ENCODE results near the gene DYNLT2.

DNA sequence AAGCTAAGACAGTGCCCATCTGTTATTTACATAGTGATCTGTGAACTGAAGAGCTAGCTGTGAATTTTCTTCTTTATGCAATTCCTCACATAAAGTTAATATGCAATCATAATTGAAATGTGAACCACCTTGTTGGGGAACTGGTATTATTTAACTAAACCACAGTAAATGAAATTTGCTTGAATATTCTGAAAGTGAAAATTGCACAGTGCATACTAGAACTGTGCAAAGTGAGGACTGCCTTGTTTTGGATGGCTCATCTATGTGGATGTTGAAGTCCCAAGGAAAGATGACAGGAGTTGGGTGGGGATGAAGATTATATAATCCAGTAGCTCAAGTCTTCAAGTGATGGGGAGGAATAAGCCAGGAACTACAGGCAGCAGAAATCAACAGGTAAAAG lies 21.4 kb downstream of the DYNLT2 start:
- TF ChIP-seq GABPA (IDR thresholded peaks at IDR 0.05; ENCODE audit: low read depth, low read length) (no peak), GABPA (CRISPR knock-in tag; IDR thresholded peaks at IDR 0.05; ENCODE audit: low read depth) (no peak), FOXA1 (IDR thresholded peaks at IDR 0.05) (no peak), FOXA1 (CRISPR knock-in tag; IDR thresholded peaks at IDR 0.05) (no peak), EHMT2 (IDR thresholded peaks at IDR 0.05; ENCODE audit: borderline replicate concordance, low read depth, low read length) (no peak), HCFC1 (IDR thresholded peaks at IDR 0.05; ENCODE audit: low read depth, low read length) (no peak), SP140L (CRISPR knock-in tag; IDR thresholded peaks at IDR 0.05; ENCODE audit: borderline replicate concordance) (no peak), POLR2A (IDR thresholded peaks at IDR 0.05; ENCODE audit: insufficient read depth in 1 of 2, low read depth in 2 of 2, low read length in 2 of 2) (no peak), ZZZ3 (CRISPR knock-in tag; IDR thresholded peaks at IDR 0.05; ENCODE audit: borderline replicate concordance) (no peak)
- TF ChIP-seq, protein P1, sequence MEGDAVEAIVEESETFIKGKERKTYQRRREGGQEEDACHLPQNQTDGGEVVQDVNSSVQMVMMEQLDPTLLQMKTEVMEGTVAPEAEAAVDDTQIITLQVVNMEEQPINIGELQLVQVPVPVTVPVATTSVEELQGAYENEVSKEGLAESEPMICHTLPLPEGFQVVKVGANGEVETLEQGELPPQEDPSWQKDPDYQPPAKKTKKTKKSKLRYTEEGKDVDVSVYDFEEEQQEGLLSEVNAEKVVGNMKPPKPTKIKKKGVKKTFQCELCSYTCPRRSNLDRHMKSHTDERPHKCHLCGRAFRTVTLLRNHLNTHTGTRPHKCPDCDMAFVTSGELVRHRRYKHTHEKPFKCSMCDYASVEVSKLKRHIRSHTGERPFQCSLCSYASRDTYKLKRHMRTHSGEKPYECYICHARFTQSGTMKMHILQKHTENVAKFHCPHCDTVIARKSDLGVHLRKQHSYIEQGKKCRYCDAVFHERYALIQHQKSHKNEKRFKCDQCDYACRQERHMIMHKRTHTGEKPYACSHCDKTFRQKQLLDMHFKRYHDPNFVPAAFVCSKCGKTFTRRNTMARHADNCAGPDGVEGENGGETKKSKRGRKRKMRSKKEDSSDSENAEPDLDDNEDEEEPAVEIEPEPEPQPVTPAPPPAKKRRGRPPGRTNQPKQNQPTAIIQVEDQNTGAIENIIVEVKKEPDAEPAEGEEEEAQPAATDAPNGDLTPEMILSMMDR (CRISPR knock-in tag; IDR thresholded peaks at IDR 0.05), result no peak
- TF ChIP-seq, protein P2, sequence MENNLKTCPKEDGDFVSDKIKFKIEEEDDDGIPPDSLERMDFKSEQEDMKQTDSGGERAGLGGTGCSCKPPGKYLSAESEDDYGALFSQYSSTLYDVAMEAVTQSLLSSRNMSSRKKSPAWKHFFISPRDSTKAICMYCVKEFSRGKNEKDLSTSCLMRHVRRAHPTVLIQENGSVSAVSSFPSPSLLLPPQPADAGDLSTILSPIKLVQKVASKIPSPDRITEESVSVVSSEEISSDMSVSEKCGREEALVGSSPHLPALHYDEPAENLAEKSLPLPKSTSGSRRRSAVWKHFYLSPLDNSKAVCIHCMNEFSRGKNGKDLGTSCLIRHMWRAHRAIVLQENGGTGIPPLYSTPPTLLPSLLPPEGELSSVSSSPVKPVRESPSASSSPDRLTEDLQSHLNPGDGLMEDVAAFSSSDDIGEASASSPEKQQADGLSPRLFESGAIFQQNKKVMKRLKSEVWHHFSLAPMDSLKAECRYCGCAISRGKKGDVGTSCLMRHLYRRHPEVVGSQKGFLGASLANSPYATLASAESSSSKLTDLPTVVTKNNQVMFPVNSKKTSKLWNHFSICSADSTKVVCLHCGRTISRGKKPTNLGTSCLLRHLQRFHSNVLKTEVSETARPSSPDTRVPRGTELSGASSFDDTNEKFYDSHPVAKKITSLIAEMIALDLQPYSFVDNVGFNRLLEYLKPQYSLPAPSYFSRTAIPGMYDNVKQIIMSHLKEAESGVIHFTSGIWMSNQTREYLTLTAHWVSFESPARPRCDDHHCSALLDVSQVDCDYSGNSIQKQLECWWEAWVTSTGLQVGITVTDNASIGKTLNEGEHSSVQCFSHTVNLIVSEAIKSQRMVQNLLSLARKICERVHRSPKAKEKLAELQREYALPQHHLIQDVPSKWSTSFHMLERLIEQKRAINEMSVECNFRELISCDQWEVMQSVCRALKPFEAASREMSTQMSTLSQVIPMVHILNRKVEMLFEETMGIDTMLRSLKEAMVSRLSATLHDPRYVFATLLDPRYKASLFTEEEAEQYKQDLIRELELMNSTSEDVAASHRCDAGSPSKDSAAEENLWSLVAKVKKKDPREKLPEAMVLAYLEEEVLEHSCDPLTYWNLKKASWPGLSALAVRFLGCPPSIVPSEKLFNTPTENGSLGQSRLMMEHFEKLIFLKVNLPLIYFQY (CRISPR knock-in tag; IDR thresholded peaks at IDR 0.05; ENCODE audit: borderline replicate concordance), result no peak

All from HepG2 (cell line).